Anterior cingulate cortex (tissue), 58 donors: ENCODE results near the gene CD33.
A peak's percentile ranks its signal among the peaks of the same experiment; 100 is the strongest.

Experiments
- DNase-seq, 58 donors: peaks; one replicate each; lab custom pipeline; 2025; lab: John Stamatoyannopoulos, UW

CD33 gene

GRCh38 chr19:51257471-51257870 is 32.6 kb downstream of the CD33 start:
- no peak for DNase-seq

- DNase-seq: no peak
Measured at GRCh38 chr19:51258165-51259160, 33.6 kb downstream of the CD33 start.

GRCh38 chr19:51259348-51260245 is 34.7 kb downstream of the CD33 start:
- DNase-seq: peak in 30 of 58 donors; percentile 0 to 53 (median 4)

GRCh38 chr19:51263808-51264207 is 38.9 kb downstream of the CD33 start:
- no peak for DNase-seq

GRCh38 chr19:51271067-51271466 is 46.2 kb downstream of the CD33 start:
- DNase-seq: peak in 3 of 58 donors; percentile 2 to 8 (median 7)

- no peak for DNase-seq
Measured at GRCh38 chr19:51272183-51272810, 47.4 kb downstream of the CD33 start.

- DNase-seq: no peak
Measured at GRCh38 chr19:51274049-51274770, 49.3 kb downstream of the CD33 start.

- DNase-seq: no peak
Measured at GRCh38 chr19:51277112-51277511, 52.2 kb downstream of the CD33 start.

- no peak for DNase-seq
Measured at GRCh38 chr19:51282335-51282734, 57.5 kb downstream of the CD33 start.

- no peak for DNase-seq
Measured at GRCh38 chr19:51285682-51286081, 60.8 kb downstream of the CD33 start.
